KMS-11 (cell line): ENCODE data around the gene SYK.
"Not testable (repeated sequence)": the region's sequence is repeated elsewhere in the genome, so short reads cannot be mapped to it uniquely, and the experiment has no call there.

Experiments used
- H2AFZ ChIP-seq: fragments of 200-600 bp; sonication (generic); 2 replicates; pipeline ENCODE4 v1.6.1; 2016; ENCODE audit warnings: antibody characterized with exemption, mixed run types, low read depth
- H3K27ac ChIP-seq: fragments of 200-600 bp; sonication (generic); 2 replicates; pipeline ENCODE4 v1.6.1; 2016; ENCODE audit warnings: mild to moderate bottlenecking, mixed run types
- H3K27me3 ChIP-seq: fragments of 200-600 bp; sonication (generic); 2 replicates; pipeline ENCODE4 v1.6.1; 2017; ENCODE audit warnings: mild to moderate bottlenecking, low read depth, mixed run types, moderate library complexity; ENCODE audit not compliant: insufficient read depth
- H3K36me3 ChIP-seq: fragments of 200-600 bp; sonication (generic); 2 replicates; pipeline ENCODE4 v1.6.1; 2017; ENCODE audit warnings: mild to moderate bottlenecking, mixed run types; ENCODE audit not compliant: insufficient read depth
- H3K4me1 ChIP-seq: fragments of 200-600 bp; sonication (generic); 2 replicates; pipeline ENCODE4 v1.6.1; 2016; ENCODE audit warnings: mild to moderate bottlenecking, low read depth, mixed run types; ENCODE audit not compliant: poor library complexity, severe bottlenecking
- H3K4me2 ChIP-seq: fragments of 200-600 bp; sonication (generic); 2 replicates; pipeline ENCODE4 v1.7.0; 2016; ENCODE audit warnings: mild to moderate bottlenecking, mixed run types
- H3K4me3 ChIP-seq: fragments of 200-600 bp; sonication (generic); IDR thresholded peaks from 2 replicates; pipeline ENCODE4 v1.6.1; 2017; ENCODE audit warnings: low read depth, low read length, mixed read lengths; ENCODE audit not compliant: insufficient read depth
- H3K79me2 ChIP-seq: fragments of 200-600 bp; sonication (generic); 2 replicates; pipeline ENCODE4 v1.6.1; 2016; ENCODE audit warnings: low read depth, mixed run types; ENCODE audit not compliant: insufficient read depth
- H3K9ac ChIP-seq: fragments of 200-600 bp; sonication (generic); 2 replicates; pipeline ENCODE4 v1.6.1; 2016; ENCODE audit warnings: mild to moderate bottlenecking, mixed run types
- H4K20me1 ChIP-seq: fragments of 200-600 bp; sonication (generic); 2 replicates; pipeline ENCODE4 v1.6.1; 2016; ENCODE audit warnings: mild to moderate bottlenecking, mixed run types; ENCODE audit not compliant: insufficient read depth
- TF ChIP-seq, protein P1 (sequence below): fragments of 200-600 bp; sonication (generic); conservative IDR thresholded peaks from 2 replicates; pipeline ENCODE4 v1.6.1; 2017; ENCODE audit warnings: low read depth, mild to moderate bottlenecking, antibody characterized with exemption, low read length, moderate library complexity, mixed read lengths

The SYK gene

DNA sequence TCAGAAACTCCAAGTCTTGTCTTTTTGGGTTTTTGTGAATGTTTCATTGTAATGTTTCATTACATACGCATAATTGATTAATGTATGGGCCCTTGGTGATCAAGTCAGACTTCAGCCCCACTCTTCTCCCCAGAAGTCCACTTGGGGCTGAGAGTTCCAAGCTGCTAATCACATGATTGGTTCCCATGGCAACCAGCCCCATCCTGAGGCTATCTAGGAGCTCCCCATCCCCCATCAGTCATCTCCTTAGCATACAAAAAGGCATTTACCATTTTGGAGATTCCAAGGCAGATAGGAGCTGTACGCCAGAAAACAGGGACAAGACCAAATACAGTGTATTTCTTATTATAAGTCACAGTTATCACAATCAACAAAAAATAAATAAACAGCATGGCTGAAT lies 22.9 kb upstream of the SYK start:
- Histone ChIP-seq H3K27ac (no peak overlapping the region), H2AFZ (no peak overlapping the region), H3K36me3 (no peaks in the 10 kb centered on the region), H3K4me3 (no peak overlapping the region), H4K20me1 (no peaks in the 10 kb centered on the region), H3K27me3 (no peaks in the 10 kb centered on the region), H3K4me1 (peaks cover 31% of the 10 kb centered on the region), H3K79me2 (no peaks in the 10 kb centered on the region), H3K4me2 (no peak overlapping the region), H3K9ac (no peak overlapping the region)
- TF ChIP-seq, protein P1, sequence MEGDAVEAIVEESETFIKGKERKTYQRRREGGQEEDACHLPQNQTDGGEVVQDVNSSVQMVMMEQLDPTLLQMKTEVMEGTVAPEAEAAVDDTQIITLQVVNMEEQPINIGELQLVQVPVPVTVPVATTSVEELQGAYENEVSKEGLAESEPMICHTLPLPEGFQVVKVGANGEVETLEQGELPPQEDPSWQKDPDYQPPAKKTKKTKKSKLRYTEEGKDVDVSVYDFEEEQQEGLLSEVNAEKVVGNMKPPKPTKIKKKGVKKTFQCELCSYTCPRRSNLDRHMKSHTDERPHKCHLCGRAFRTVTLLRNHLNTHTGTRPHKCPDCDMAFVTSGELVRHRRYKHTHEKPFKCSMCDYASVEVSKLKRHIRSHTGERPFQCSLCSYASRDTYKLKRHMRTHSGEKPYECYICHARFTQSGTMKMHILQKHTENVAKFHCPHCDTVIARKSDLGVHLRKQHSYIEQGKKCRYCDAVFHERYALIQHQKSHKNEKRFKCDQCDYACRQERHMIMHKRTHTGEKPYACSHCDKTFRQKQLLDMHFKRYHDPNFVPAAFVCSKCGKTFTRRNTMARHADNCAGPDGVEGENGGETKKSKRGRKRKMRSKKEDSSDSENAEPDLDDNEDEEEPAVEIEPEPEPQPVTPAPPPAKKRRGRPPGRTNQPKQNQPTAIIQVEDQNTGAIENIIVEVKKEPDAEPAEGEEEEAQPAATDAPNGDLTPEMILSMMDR, result no peak

DNA sequence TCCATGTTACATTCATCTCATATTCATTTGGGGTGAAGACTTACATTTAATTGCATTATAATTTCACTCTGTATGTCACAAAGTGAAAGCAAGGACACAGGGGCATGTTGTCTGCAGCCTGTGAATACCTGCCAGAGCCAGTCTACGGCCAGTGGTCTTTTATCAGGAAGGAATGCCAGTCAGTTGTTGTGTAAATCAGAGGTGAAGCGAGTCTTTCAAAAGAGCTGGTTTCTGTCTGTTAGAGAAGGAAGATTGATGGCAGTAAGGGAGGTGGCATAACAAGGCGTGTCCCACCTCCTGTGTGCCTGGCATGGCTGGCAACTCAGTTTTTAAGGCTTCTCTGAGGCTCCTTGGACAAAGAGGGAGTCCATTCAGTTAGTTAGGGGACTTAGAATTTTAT lies 18.1 kb upstream of the SYK start:
- Histone ChIP-seq H3K4me3 (no peak overlapping the region), H3K79me2 (no peaks in the 10 kb centered on the region), H3K36me3 (no peaks in the 10 kb centered on the region), H3K9ac (no peak overlapping the region), H2AFZ (no peak overlapping the region), H3K27me3 (no peaks in the 10 kb centered on the region), H4K20me1 (no peaks in the 10 kb centered on the region), H3K27ac (no peak overlapping the region), H3K4me2 (no peak overlapping the region), H3K4me1 (no peaks in the 10 kb centered on the region)
- TF ChIP-seq, protein P1, result no peak

DNA sequence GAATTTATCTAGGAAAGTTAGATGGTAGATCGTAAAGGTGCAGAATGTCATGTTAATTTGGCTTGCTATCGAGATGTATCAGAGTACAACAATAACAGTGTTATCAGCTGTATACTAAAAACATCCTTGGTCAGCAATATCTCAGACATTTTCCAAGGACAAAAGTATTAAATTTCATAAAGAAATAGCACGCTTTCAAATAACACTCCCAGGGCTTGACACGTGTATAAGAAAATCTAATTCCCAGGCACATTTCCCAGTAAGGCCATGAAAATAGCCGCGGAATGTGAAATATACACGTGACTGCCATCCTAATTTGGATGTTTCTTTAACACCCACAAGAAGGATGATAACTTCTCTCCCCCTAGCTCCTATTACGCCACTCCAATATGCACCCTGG lies 17.7 kb upstream of the SYK start:
- TF ChIP-seq, protein P1, result no peak
- Histone ChIP-seq H2AFZ (no peak overlapping the region), H3K9ac (no peak overlapping the region), H3K36me3 (no peaks in the 10 kb centered on the region), H3K79me2 (no peaks in the 10 kb centered on the region), H3K4me1 (no peaks in the 10 kb centered on the region), H3K4me2 (no peak overlapping the region), H3K27me3 (no peaks in the 10 kb centered on the region), H3K4me3 (no peak overlapping the region), H4K20me1 (no peaks in the 10 kb centered on the region), H3K27ac (no peak overlapping the region)

- Histone ChIP-seq H3K4me3 (no peak overlapping the region), H2AFZ (no peak overlapping the region), H3K27ac (no peak overlapping the region), H3K4me1 (no peaks in the 10 kb centered on the region), H3K4me2 (no peak overlapping the region), H3K27me3 (no peaks in the 10 kb centered on the region), H3K36me3 (no peaks in the 10 kb centered on the region), H4K20me1 (no peaks in the 10 kb centered on the region), H3K79me2 (no peaks in the 10 kb centered on the region), H3K9ac (no peak overlapping the region)
- TF ChIP-seq, protein P1, result no peak
These were observed 13.7 kb upstream of the SYK start for GRCh38 chr9:90787771-90788460.

DNA sequence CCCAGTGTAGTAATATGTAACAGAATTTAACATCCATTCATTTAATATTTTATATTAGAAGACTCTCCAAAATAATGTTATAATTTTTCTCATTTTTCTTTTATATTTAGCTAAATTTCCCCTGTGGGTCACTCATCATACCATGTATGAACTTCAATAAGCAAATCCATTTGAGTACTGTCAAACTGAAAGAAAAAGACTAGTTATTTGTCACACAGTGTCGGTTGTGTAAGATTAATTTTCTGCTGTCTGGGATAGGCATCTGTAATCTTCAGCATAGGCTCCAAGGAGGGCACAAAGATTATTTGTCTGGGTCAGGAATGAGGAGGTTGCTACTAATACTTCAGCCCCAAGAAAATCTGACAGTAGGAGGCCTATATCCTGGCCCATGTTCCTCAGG lies 13.1 kb upstream of the SYK start:
- H3K4me1 ChIP-seq, H3K27ac ChIP-seq, H4K20me1 ChIP-seq, H3K79me2 ChIP-seq, H3K9ac ChIP-seq, H3K27me3 ChIP-seq, H2AFZ ChIP-seq, H3K4me3 ChIP-seq, H3K4me2 ChIP-seq, H3K36me3 ChIP-seq: not testable (repeated sequence)
